Endothelial cell of umbilical vein (primary cell): ENCODE data around the gene DDOST. TPM values are rescaled to one million over a fixed set of nuclear protein-coding genes. Genes with fewer than 3 reads are reported as not detected.

Experiments used
- BruUV-seq: library from RNA; stranded (reverse); fragments of 400-500 nt; replicated peaks from 2 replicates; lab custom pipeline; 2021; lab: Mats Ljungman, UMichigan
- CTCF ChIA-PET: fragments of 300-600, 350-600 bp; sonication (Branson Sonifier 250); formaldehyde crosslinking; loops from one replicate; lab custom pipeline; 2021; ENCODE audit warnings: antibody characterized with exemption, inconsistent platforms; lab: Charles Lee
- POLR2A ChIA-PET: fragments of 300-600, 350-600 bp; sonication (Branson Sonifier 250); formaldehyde crosslinking; loops from one replicate; lab custom pipeline; 2021; ENCODE audit warnings: antibody characterized with exemption, inconsistent platforms; lab: Charles Lee
- DNase-seq: peaks from one replicate; pipeline ENCODE4 v3.0.0-alpha.2; 2011; ENCODE audit warnings: low read depth, low spot score
- FAIRE-seq: peaks from 2 replicates; lab custom pipeline; 2011; peaks lifted over from hg19 to GRCh38; lab: Jason Lieb, UNC
- H2AFZ ChIP-seq: 2 replicates; pipeline ENCODE4 v1.6.0; 2012; ENCODE audit warnings: low read depth, low read length, control low read depth, inconsistent platforms
- H3K27ac ChIP-seq: 2 replicates; pipeline ENCODE4 v1.5.1; 2011; ENCODE audit warnings: low read depth, mild to moderate bottlenecking, control low read depth, low read length, moderate library complexity; ENCODE audit not compliant: insufficient read depth
- H3K27me3 ChIP-seq, 2 experiments: 2 replicates each; pipeline versions ENCODE4 v1.6.0 to v1.6.1; 2011; ENCODE audit warnings: low read length in 2 of 2, mixed read lengths in 1 of 2; ENCODE audit not compliant: control insufficient read depth in 2 of 2, insufficient read depth in 2 of 2
- H3K36me3 ChIP-seq, 2 experiments: 2 replicates in 1 of 2; 3 replicates in 1 of 2; pipeline ENCODE4 v1.5.1; 2011; ENCODE audit warnings: low read length in 2 of 2, mild to moderate bottlenecking in 1 of 2, moderate library complexity in 1 of 2; ENCODE audit not compliant: control insufficient read depth in 2 of 2, insufficient read depth in 2 of 2; ENCODE audit errors: extremely low read depth in 1 of 2
- H3K4me1 ChIP-seq: 3 replicates; pipeline ENCODE4 v1.5.1; 2011; ENCODE audit warnings: mild to moderate bottlenecking, low read length; ENCODE audit not compliant: control insufficient read depth, insufficient read depth; ENCODE audit errors: extremely low read depth
- H3K4me2 ChIP-seq: 2 replicates; pipeline ENCODE4 v1.6.1; 2011; ENCODE audit warnings: low read length, control low read depth, mixed read lengths; ENCODE audit not compliant: insufficient read depth
- H3K4me3 ChIP-seq, 3 experiments: fragments of 200-600 bp in 1 of 3; sonication (generic), shearing (Covaris generic) in 1 of 3; replicated peaks in 1 of 3; 2 replicates each; pipeline ENCODE4 v1.5.1; 2011 to 2016; ENCODE audit warnings: control low read depth in 3 of 3, low read length in 3 of 3, mild to moderate bottlenecking in 2 of 3, inconsistent platforms in 1 of 3, low read depth in 1 of 3, moderate library complexity in 1 of 3; ENCODE audit not compliant: insufficient read depth in 1 of 3
- H3K79me2 ChIP-seq: 2 replicates; pipeline ENCODE4 v1.6.0; 2012; ENCODE audit warnings: low read length, inconsistent platforms; ENCODE audit not compliant: control insufficient read depth, insufficient read depth
- H3K9ac ChIP-seq: replicated peaks from 2 replicates; pipeline ENCODE3; 2011; ENCODE audit warnings: low read length, control low read depth; ENCODE audit not compliant: insufficient read depth; ENCODE audit errors: extremely low read depth
- H3K9me1 ChIP-seq: replicated peaks from 3 replicates; pipeline ENCODE4 v1.6.0; 2011; ENCODE audit warnings: mild to moderate bottlenecking, low read length; ENCODE audit not compliant: control insufficient read depth, insufficient read depth; ENCODE audit errors: extremely low read depth
- H3K9me3 ChIP-seq: replicated peaks from 2 replicates; pipeline ENCODE4 v1.5.1; 2012; ENCODE audit warnings: low read length, inconsistent platforms; ENCODE audit not compliant: control insufficient read depth, insufficient read depth
- H4K20me1 ChIP-seq: replicated peaks from 2 replicates; pipeline ENCODE3; 2011; ENCODE audit warnings: mild to moderate bottlenecking, low read length; ENCODE audit not compliant: control insufficient read depth, insufficient read depth; ENCODE audit errors: extremely low read depth
- CTCF ChIP-seq, 2 donors: IDR thresholded peaks; 1 replicate in 1 of 2; 2 replicates in 1 of 2; pipeline ENCODE4 v1.5.1; 2011; ENCODE audit warnings: low read length in 2 of 2, mild to moderate bottlenecking in 2 of 2, moderate library complexity in 2 of 2, control low read depth in 1 of 2, inconsistent platforms in 1 of 2, low read depth in 1 of 2; ENCODE audit not compliant: insufficient read depth in 1 of 2; ENCODE audit errors: extremely low read depth in 1 of 2
- EZH2 ChIP-seq: IDR thresholded peaks from 2 replicates; pipeline ENCODE4 v1.6.1; 2012; ENCODE audit warnings: borderline replicate concordance, low read depth, mild to moderate bottlenecking, moderate library complexity, low read length, inconsistent platforms; ENCODE audit not compliant: severe bottlenecking
- FOS ChIP-seq: IDR thresholded peaks from 2 replicates; pipeline ENCODE4 v1.6.1; 2011; ENCODE audit warnings: mild to moderate bottlenecking, low read length, moderate library complexity, borderline replicate concordance; ENCODE audit not compliant: insufficient read depth
- GATA2 ChIP-seq: IDR thresholded peaks from 2 replicates; pipeline ENCODE4 v1.7.0; 2011; ENCODE audit warnings: low read depth, mild to moderate bottlenecking, moderate library complexity, mixed read lengths, low read length; ENCODE audit not compliant: insufficient read length, insufficient read depth
- JUN ChIP-seq: IDR thresholded peaks from 2 replicates; pipeline ENCODE4 v1.6.1; 2011; ENCODE audit warnings: borderline replicate concordance, low read depth; ENCODE audit not compliant: insufficient read length, insufficient read depth
- MYC ChIP-seq: IDR thresholded peaks from one replicate; pipeline ENCODE4 v1.6.1; 2011; ENCODE audit warnings: mild to moderate bottlenecking, low read depth, low read length
- POLR2A ChIP-seq: IDR thresholded peaks from 2 replicates; pipeline ENCODE4 v1.6.1; 2012; ENCODE audit warnings: low read depth, mild to moderate bottlenecking, control low read depth, low read length
- POLR2AphosphoS5 ChIP-seq: IDR thresholded peaks from 2 replicates; pipeline ENCODE4 v1.6.1; 2012; ENCODE audit warnings: low read depth, mild to moderate bottlenecking, control low read depth, low read length, moderate library complexity; ENCODE audit not compliant: insufficient read depth
- dilution Hi-C: fragments of 300-500 bp; cut with MboI; formaldehyde crosslinking; loops from one replicate; pipeline ENCODE4 v1.15.0; 2019; ENCODE audit warnings: low sequenced_read_pairs; ENCODE audit not compliant: extremely low pct_ligation_motif_present
- intact Hi-C: fragments of 100-400 bp; cut with micrococcal nuclease; formaldehyde crosslinking; loops from one replicate; pipeline ENCODE4 v1.10.0; 2022
- polyA plus RNA-seq, 4 experiments: library from polyadenylated mRNA; depleted of rRNA in 3 of 4; stranded (reverse) in 3 of 4; unstranded in 1 of 4; fragments of >200 nt; gene quantifications; 2 replicates each; pipeline versions ENCODE4 v1.2.1 to v1.2.3, GENCODE V29; 2011 to 2012; ENCODE audit warnings: missing spikeins in 1 of 4
- total RNA-seq: library from RNA; stranded (reverse); gene quantifications from 2 replicates; pipeline ENCODE4 v1.2.3, GENCODE V29; 2021
- TF ChIP-seq, protein P1 (sequence below): IDR thresholded peaks from 2 replicates; pipeline ENCODE4 v1.6.1; 2011; ENCODE audit not compliant: insufficient read depth, insufficient read length

Gene DDOST
- total and polyA plus RNA-seq, 2 donors (not counting 3 experiments of a cell fraction or from before 2014, with no cell fraction given): 319 to 533 TPM

DNA sequence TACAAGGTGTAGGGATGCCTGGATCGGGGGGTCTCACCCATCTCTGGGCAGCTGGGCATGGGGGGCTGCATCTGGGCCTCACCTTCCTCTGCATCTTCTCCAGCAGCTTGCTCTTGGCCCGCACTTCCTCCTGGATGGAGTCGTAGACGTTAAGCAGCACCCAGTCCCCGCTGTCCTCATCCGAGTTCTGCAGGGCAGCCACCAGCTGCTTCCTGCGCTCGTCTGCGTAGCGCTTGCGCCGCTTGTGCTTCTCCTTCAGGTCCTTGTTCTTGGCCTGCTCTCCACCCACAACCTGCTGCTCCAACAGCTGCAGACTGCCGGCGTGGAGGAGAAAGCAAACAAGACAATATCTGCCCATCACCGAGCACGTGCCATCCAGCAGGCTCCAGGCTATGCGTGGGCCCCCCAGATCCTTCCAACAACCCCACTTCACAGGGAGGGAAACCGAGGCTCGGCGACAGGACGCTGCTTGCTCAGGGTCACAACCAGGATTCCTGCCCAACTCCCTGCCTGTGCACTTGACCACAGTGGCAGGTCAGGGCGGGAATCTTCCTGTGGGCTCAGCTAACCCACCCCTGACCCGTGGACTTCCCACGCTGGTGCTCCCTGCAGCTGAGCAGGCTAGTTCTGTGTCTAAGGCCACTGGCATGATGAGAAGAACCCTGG is 21.5 kb upstream of the DDOST start:
- Histone ChIP-seq H3K9me1 (no peaks in the 10 kb centered on the region), H3K9ac (no peak overlapping the region), H3K27me3 (no peaks in the 10 kb centered on the region), H3K27ac (no peak overlapping the region), H3K9me3 (no peaks in the 10 kb centered on the region), H3K36me3 (no peaks in the 10 kb centered on the region), H2AFZ (no peak overlapping the region), H4K20me1 (no peaks in the 10 kb centered on the region), H3K4me1 (peaks cover 7% of the 10 kb centered on the region), H3K4me3 (no peak overlapping the region), H3K79me2 (no peaks in the 10 kb centered on the region), H3K4me2 (no peak overlapping the region)
- CTCF ChIA-PET: interaction anchor here (1.1 kb wide), 1 partner anchor 14 kb away, joined by 3 read pairs; no protein-coding TSS in a partner anchor
- dilution Hi-C loops (no loop called here), intact Hi-C loops (no loop called here)
- TF ChIP-seq GATA2: no peak
- no peak for TF ChIP-seq POLR2AphosphoS5
- TF ChIP-seq MYC: no peak
- TF ChIP-seq, protein P1, sequence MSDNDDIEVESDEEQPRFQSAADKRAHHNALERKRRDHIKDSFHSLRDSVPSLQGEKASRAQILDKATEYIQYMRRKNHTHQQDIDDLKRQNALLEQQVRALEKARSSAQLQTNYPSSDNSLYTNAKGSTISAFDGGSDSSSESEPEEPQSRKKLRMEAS: no peak
- TF ChIP-seq FOS: no peak
- TF ChIP-seq EZH2: no peak
- TF ChIP-seq CTCF (IDR thresholded peaks at IDR 0.05; ENCODE audit: extremely low read depth in 1 of 2, insufficient read depth in 1 of 2, low read depth in 1 of 2, low read length in 2 of 2): no peak
- TF ChIP-seq POLR2A: no peak
- TF ChIP-seq JUN: no peak
- DNase-seq (no peak), FAIRE-seq (no peak)
- BruUV-seq: no TSS peak
- POLR2A ChIA-PET: no interaction called here
